Measurements from ENCODE around the gene PEX11G. TPM values are rescaled to one million over a fixed set of nuclear protein-coding genes. Genes with fewer than 3 reads are reported as not detected.

PEX11G gene
- total and polyA plus RNA-seq, 8 donors = 1.5 to 6.8 (median 2.5) TPM

DNA sequence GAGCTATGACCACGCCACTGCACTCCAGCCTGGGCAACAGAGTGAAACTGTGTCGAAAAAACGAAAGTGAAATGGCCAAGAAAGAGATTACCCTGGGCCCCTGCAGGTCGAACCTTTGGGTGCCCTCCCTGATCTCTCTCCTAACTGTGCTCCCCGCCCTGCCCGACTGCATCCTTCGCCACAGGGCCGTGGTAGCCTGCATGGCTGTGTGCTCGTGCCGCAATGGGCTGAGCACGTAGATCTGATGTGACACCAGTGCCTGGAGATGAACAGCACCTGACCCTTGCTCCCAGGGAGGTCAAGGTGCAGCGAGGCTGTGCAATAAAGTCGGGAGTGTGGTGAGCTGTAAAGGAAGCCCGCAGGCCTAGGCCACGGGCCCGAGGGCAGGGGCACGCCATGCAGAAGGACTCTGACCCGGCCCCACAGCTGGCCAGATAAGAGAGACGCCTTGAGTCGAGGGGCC lies 60.2 kb downstream of the PEX11G start:
- WGBS, 2 donors = 90 to 96% methylated on average over 20 of the region's 20 CpGs
- intact Hi-C loops (cut with DNase I) = no loop called here
- Histone ChIP-seq H3K27me3 (no peaks in the 10 kb centered on the region), H3K4me1 (peaks cover 8 to 14% (median 9%) of the 10 kb centered on the region in 3 donors), H3K9me3 (no peaks in the 10 kb centered on the region), H3K4me3 (no peak overlapping the region), H3K27ac (no peak overlapping the region), H3K36me3 (no peaks in the 10 kb centered on the region)
- no peak for DNase-seq
- ATAC-seq = no peak
- no peak for FAIRE-seq
- TF ChIP-seq, protein P1, sequence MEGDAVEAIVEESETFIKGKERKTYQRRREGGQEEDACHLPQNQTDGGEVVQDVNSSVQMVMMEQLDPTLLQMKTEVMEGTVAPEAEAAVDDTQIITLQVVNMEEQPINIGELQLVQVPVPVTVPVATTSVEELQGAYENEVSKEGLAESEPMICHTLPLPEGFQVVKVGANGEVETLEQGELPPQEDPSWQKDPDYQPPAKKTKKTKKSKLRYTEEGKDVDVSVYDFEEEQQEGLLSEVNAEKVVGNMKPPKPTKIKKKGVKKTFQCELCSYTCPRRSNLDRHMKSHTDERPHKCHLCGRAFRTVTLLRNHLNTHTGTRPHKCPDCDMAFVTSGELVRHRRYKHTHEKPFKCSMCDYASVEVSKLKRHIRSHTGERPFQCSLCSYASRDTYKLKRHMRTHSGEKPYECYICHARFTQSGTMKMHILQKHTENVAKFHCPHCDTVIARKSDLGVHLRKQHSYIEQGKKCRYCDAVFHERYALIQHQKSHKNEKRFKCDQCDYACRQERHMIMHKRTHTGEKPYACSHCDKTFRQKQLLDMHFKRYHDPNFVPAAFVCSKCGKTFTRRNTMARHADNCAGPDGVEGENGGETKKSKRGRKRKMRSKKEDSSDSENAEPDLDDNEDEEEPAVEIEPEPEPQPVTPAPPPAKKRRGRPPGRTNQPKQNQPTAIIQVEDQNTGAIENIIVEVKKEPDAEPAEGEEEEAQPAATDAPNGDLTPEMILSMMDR (IDR thresholded peaks at IDR 0.05) = no peak

DNA sequence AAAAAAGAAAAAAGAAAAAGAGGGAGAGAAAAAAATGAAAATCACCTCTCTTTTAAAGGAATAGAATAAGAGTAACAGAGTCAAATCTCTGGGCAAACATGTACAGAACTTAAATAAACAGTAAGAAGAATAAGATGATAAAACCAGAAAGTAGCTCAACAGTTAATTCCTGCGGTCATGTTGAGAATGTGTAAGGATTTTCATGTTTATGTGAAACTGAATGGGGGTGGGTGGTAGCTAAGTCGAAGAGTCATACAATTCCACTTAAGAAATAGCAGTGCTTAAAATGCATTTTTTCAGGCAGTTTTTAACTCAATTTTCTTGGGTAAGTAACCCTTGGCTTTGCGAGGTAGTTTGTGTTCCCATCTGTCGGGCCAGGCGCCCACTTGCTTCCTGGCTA lies 60.9 kb downstream of the PEX11G start:
- Histone ChIP-seq H3K4me1 (peaks cover 8 to 14% (median 9%) of the 10 kb centered on the region in 3 donors), H3K36me3 (no peaks in the 10 kb centered on the region), H3K27me3 (no peaks in the 10 kb centered on the region), H3K27ac (no peak overlapping the region), H3K9me3 (no peaks in the 10 kb centered on the region), H3K4me3 (no peak overlapping the region)
- WGBS, 2 donors = 82 to 86% methylated on average over 5 of the region's 5 CpGs
- DNase-seq = no peak
- intact Hi-C loops (cut with DNase I) = no loop called here
- no peak for ATAC-seq
- TF ChIP-seq, protein P1 (IDR thresholded peaks at IDR 0.05) = no peak
- FAIRE-seq = no peak

DNA sequence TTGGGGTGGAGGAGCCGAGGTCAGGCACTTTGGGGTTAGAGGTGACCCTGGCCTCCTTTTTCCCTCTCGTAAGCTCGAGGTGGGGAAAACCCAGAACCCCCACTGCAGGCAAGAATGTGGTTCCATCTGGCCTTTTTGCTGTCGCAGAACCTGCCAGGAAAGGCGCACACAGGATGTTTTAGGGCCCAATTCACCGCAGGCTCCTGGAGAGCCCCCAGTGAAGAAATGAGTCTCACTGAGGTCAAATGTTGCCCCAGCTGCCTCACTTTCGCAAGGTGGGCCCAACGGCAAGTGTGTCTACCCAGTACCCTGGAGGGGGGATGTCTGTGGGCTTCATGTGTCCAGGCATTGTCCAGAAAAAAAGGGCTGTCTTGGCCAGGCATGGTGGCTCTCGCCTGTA lies 61.8 kb downstream of the PEX11G start:
- TF ChIP-seq, protein P1 (IDR thresholded peaks at IDR 0.05) = no peak

More for the DNA sequence above, 61.8 kb downstream of the PEX11G start:
- intact Hi-C loops (cut with DNase I) = no loop called here
- ATAC-seq (no peak), DNase-seq (no peak), FAIRE-seq (no peak)
- H3K27me3 ChIP-seq = no peaks in the 10 kb centered on the region
- no peaks in the 10 kb centered on the region for H3K36me3 ChIP-seq
- no peak overlapping the region for H3K4me3 ChIP-seq
- H3K27ac ChIP-seq = no peak overlapping the region
- peaks cover 8 to 14% (median 9%) of the 10 kb centered on the region in 3 donors for H3K4me1 ChIP-seq
- no peaks in the 10 kb centered on the region for H3K9me3 ChIP-seq
- WGBS, 2 donors = 89 to 91% methylated on average over 9 of the region's 9 CpGs

Other genes starting within 250 kb of the PEX11G start
- gene INSR, start 194.6 kb downstream of the PEX11G start, total RNA-seq = 100 to 1,000 TPM in 5 of 6 donors, 10 to 100 TPM in 1; 90.5 to 205 (median 129) TPM
- 10 to 100 TPM; 45.1 to 48.7 TPM for gene INSR, start 194.6 kb downstream of the PEX11G start, polyA plus RNA-seq
- gene ARHGEF18, start 140.1 kb downstream of the PEX11G start, total RNA-seq = 10 to 100 TPM; 17.7 to 45.4 (median 22.4) TPM
- gene ARHGEF18, start 140.1 kb downstream of the PEX11G start, polyA plus RNA-seq = 10 to 100 TPM; 17.1 to 26.6 TPM
- 10 to 100 TPM; 22.6 to 33.9 (median 23.3) TPM for gene ZNF358, start 27.1 kb upstream of the PEX11G start, total RNA-seq
- gene ZNF358, start 27.1 kb upstream of the PEX11G start, polyA plus RNA-seq = 10 to 100 TPM; 35.5 to 68.8 TPM
- 10 to 100 TPM in 2 of 6 donors, 1 to 10 TPM in 4; 6.9 to 16.8 (median 9.3) TPM for gene MCOLN1, start 33.6 kb upstream of the PEX11G start, total RNA-seq
- gene MCOLN1, start 33.6 kb upstream of the PEX11G start, polyA plus RNA-seq = 10 to 100 TPM; 33.5 to 35.4 TPM
- gene PNPLA6, start 46.7 kb upstream of the PEX11G start, total RNA-seq = 10 to 100 TPM; 25.4 to 65.2 (median 32.8) TPM
- 10 to 100 TPM; 53.7 to 86.2 TPM for gene PNPLA6, start 46.7 kb upstream of the PEX11G start, polyA plus RNA-seq
- gene CAMSAP3, start 106.8 kb upstream of the PEX11G start, total RNA-seq = 10 to 100 TPM; 12.1 to 25.5 (median 20.6) TPM
- 10 to 100 TPM; 52.6 to 64.5 TPM for gene CAMSAP3, start 106.8 kb upstream of the PEX11G start, polyA plus RNA-seq
- 10 to 100 TPM; 16.8 to 27.9 (median 22.5) TPM for gene XAB2, start 140.5 kb upstream of the PEX11G start, total RNA-seq
- 10 to 100 TPM; 63.7 to 71.5 TPM for gene XAB2, start 140.5 kb upstream of the PEX11G start, polyA plus RNA-seq
- gene PET100, start 140.8 kb upstream of the PEX11G start, total RNA-seq = 10 to 100 TPM; 31.6 to 56.6 (median 47.3) TPM
- gene PET100, start 140.8 kb upstream of the PEX11G start, polyA plus RNA-seq = 10 to 100 TPM; 91.0 to 95.6 TPM
- gene PCP2, start 144.7 kb upstream of the PEX11G start, total RNA-seq = 1 to 10 TPM; 1.1 to 3.7 (median 1.8) TPM
- 10 to 100 TPM in 1 of 2 donors, 1 to 10 TPM in 1; 8.8 to 35.6 TPM for gene PCP2, start 144.7 kb upstream of the PEX11G start, polyA plus RNA-seq
- gene STXBP2, start 148.1 kb upstream of the PEX11G start, total RNA-seq = 100 to 1,000 TPM in 1 of 6 donors, 10 to 100 TPM in 5; 45.6 to 104 (median 73.4) TPM
- gene STXBP2, start 148.1 kb upstream of the PEX11G start, polyA plus RNA-seq = 100 to 1,000 TPM; 143 to 216 TPM
- gene RETN, start 180.0 kb upstream of the PEX11G start, total RNA-seq = not detected
- 1 to 10 TPM; 2.2 to 5.9 TPM for gene RETN, start 180.0 kb upstream of the PEX11G start, polyA plus RNA-seq
- 1 to 10 TPM in 1 of 6 donors, under 1 TPM in 3, not detected in 2; 0.16 to 1.5 (median 0.67) TPM for gene MCEMP1, start 188.1 kb upstream of the PEX11G start, total RNA-seq
- under 1 TPM; 0.19 to 0.28 TPM for gene MCEMP1, start 188.1 kb upstream of the PEX11G start, polyA plus RNA-seq
- 10 to 100 TPM; 26.7 to 49.8 (median 38.3) TPM for gene TRAPPC5, start 191.8 kb upstream of the PEX11G start, total RNA-seq
- 10 to 100 TPM; 53.0 to 89.9 TPM for gene TRAPPC5, start 191.8 kb upstream of the PEX11G start, polyA plus RNA-seq
- under 1 TPM in 2 of 6 donors, not detected in 4; 0.19 to 0.51 TPM for gene FCER2, start 213.1 kb upstream of the PEX11G start, total RNA-seq
- gene FCER2, start 213.1 kb upstream of the PEX11G start, polyA plus RNA-seq = under 1 TPM in 1 of 2 donors, not detected in 1; 0.08 TPM
- 1 to 10 TPM in 1 of 6 donors, under 1 TPM in 2, not detected in 3; 0.16 to 1.1 (median 0.90) TPM for gene CLEC4G, start 243.1 kb upstream of the PEX11G start, total RNA-seq
- under 1 TPM; 0.09 to 0.68 TPM for gene CLEC4G, start 243.1 kb upstream of the PEX11G start, polyA plus RNA-seq

Data from pancreas (tissue), 10 donors.